Panc1 (cell line): ENCODE measurements around the gene DOCK1. TPM values are rescaled to one million over a fixed set of nuclear protein-coding genes. Genes with fewer than 3 reads are reported as not detected.
"Not testable (repeated sequence)": the region's sequence is repeated elsewhere in the genome, so short reads cannot be mapped to it uniquely, and the experiment has no call there.

ENCODE experiments used
- ATAC-seq: fragments of 200-7000 bp; cut with Tn5 transposase; 2 replicates; pipeline ENCODE4 v1.9.1; 2020; ENCODE audit warnings: mild to moderate bottlenecking, moderate library complexity
- BruUV-seq: library from RNA; stranded (reverse); fragments of 400-500 nt; replicated peaks from 2 replicates; lab custom pipeline; 2021; lab: Mats Ljungman, UMichigan
- CTCF ChIA-PET: fragments of 300-600 bp; sonication (Branson Sonifier 250); formaldehyde crosslinking; loops from one replicate; lab custom pipeline; 2022; ENCODE audit warnings: antibody characterized with exemption; lab: Charles Lee
- POLR2A ChIA-PET: fragments of 300-600 bp; sonication (Branson Sonifier 250); formaldehyde crosslinking; loops from one replicate; lab custom pipeline; 2022; ENCODE audit warnings: antibody characterized with exemption; lab: Charles Lee
- DNase-seq: peaks from one replicate; pipeline ENCODE4 v3.0.0-alpha.2; 2010; ENCODE audit warnings: low read depth, low spot score
- H3K27ac ChIP-seq: 2 replicates; pipeline ENCODE4 v1.5.1; 2011; ENCODE audit warnings: mild to moderate bottlenecking, low read length, inconsistent platforms
- H3K27me3 ChIP-seq: fragments of 200-500 bp; sonication (Bioruptor generic); 2 replicates; pipeline ENCODE4 v1.6.0; 2014; ENCODE audit warnings: low read length, inconsistent platforms; ENCODE audit not compliant: control insufficient read depth, insufficient read depth
- H3K36me3 ChIP-seq: fragments of 200-500 bp; sonication (Bioruptor generic); 2 replicates; pipeline ENCODE4 v1.5.1; 2014; ENCODE audit warnings: inconsistent platforms, mild to moderate bottlenecking, low read length, moderate library complexity; ENCODE audit not compliant: control insufficient read depth, insufficient read depth
- H3K4me1 ChIP-seq: 2 replicates; pipeline ENCODE4 v1.5.1; 2011; ENCODE audit warnings: inconsistent platforms, mild to moderate bottlenecking, low read length, moderate library complexity; ENCODE audit not compliant: control insufficient read depth, insufficient read depth
- H3K4me3 ChIP-seq, 2 experiments: 2 replicates each; pipeline ENCODE4 v1.5.1; 2011 to 2012; ENCODE audit warnings: low read depth in 2 of 2, low read length in 2 of 2, mild to moderate bottlenecking in 2 of 2, inconsistent platforms in 1 of 2, moderate library complexity in 1 of 2
- H3K9me3 ChIP-seq: fragments of 200-500 bp; sonication (Bioruptor generic); 2 replicates; pipeline ENCODE4 v1.5.1; 2014; ENCODE audit warnings: low read depth, mild to moderate bottlenecking, inconsistent platforms, low read length, moderate library complexity; ENCODE audit not compliant: control insufficient read depth, insufficient read depth
- POLR2AphosphoS5 ChIP-seq: IDR thresholded peaks from 2 replicates; pipeline ENCODE4 v1.6.1; 2012; ENCODE audit warnings: mild to moderate bottlenecking, low read depth, low read length, moderate library complexity
- SIN3A ChIP-seq: IDR thresholded peaks from 2 replicates; pipeline ENCODE4 v1.6.1; 2012; ENCODE audit warnings: low read depth, mild to moderate bottlenecking, low read length, moderate library complexity, borderline replicate concordance; ENCODE audit not compliant: insufficient read depth
- TCF7L2 ChIP-seq: IDR thresholded peaks from 2 replicates; pipeline ENCODE4 v1.6.1; 2011; ENCODE audit warnings: mild to moderate bottlenecking, low read depth, low read length, inconsistent platforms
- in situ Hi-C: cut with HindIII; loops from 2 replicates; pipeline ENCODE4 v1.10.0; 2016; ENCODE audit warnings: low sequenced_read_pairs, low pct_unique_long_range_greater_than_20kb
- intact Hi-C: fragments of 100-400 bp; cut with micrococcal nuclease; formaldehyde crosslinking; loops from one replicate; pipeline ENCODE4 v1.10.0; 2022; ENCODE audit not compliant: unreplicated experiment
- total RNA-seq: library from RNA; stranded (reverse); gene quantifications from one replicate; pipeline ENCODE4 v1.2.1, GENCODE V29; 2021; ENCODE audit not compliant: unreplicated experiment
- TF ChIP-seq, protein P1 (sequence below), 2 experiments: IDR thresholded peaks; 2 replicates each; pipeline ENCODE4 v1.6.1; 2011 to 2012; ENCODE audit warnings: low read depth in 2 of 2, control low read depth in 1 of 2, low read length in 1 of 2, mild to moderate bottlenecking in 1 of 2, moderate library complexity in 1 of 2; ENCODE audit not compliant: insufficient read depth in 1 of 2
- TF ChIP-seq, protein P2 (sequence below): fragments of 450-650 bp; IDR thresholded peaks from 2 replicates; pipeline ENCODE4 v1.5.1; 2017; ENCODE audit warnings: mild to moderate bottlenecking

DOCK1 gene
- total RNA-seq, 1 experiment from 2014 or later = 67.6 TPM

DNA sequence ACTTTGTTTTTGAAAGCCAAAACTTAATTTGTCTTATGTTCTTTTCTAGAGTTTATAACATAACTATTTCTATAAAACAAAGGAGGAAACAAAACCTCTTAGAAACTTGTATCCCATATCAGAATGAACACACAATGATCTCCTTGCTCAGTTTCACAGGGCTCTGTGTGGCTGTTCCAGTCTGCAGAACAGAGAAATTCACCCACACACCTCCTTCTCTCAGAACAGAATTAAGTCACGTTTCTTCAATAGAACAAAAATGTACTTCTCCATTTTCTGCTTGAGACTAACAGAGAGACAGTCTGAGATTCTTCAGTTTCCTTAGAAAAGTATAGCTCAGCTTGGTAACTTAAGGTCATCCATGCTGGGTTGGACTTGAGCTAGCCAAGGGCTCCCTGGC is 15.8 kb upstream of the DOCK1 start:
- Histone ChIP-seq H3K27ac (no peak overlapping the region), H3K27me3 (no peaks in the 10 kb centered on the region), H3K36me3 (no peaks in the 10 kb centered on the region), H3K4me3 (no peak overlapping the region), H3K4me1 (no peaks in the 10 kb centered on the region), H3K9me3 (no peaks in the 10 kb centered on the region)
- in situ Hi-C loops (no loop called here), intact Hi-C loops (no loop called here)
- no peak for DNase-seq
- no TSS peak for BruUV-seq
- POLR2A ChIA-PET = no interaction called here
- TF ChIP-seq POLR2AphosphoS5 = no peak
- CTCF ChIA-PET = no interaction called here
- no peak for ATAC-seq

DNA sequence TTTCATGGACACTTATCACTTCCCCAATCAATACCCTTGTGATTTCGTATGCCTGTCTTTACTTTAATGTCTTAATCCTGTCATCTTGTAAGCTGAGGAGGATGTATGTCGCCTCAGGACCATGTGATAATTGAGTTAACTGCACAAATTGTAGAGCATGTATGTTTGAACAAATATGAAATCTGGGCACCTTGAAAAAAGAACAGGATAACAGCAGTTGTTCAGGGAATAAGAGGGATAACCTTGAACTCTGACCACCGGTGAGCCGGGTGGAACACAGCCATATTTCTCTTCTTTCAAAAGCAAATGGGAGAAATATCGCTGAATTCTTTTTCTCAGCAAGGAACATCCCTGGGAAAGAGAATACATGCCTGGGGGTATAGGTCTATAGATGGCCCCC is 14.4 kb upstream of the DOCK1 start:
- H3K27me3 ChIP-seq, H3K4me1 ChIP-seq, BruUV-seq, H3K4me3 ChIP-seq, ATAC-seq, H3K36me3 ChIP-seq, POLR2A ChIA-PET, CTCF ChIA-PET, H3K27ac ChIP-seq, in situ Hi-C loops, intact Hi-C loops, DNase-seq, H3K9me3 ChIP-seq: not testable (repeated sequence)

DNA sequence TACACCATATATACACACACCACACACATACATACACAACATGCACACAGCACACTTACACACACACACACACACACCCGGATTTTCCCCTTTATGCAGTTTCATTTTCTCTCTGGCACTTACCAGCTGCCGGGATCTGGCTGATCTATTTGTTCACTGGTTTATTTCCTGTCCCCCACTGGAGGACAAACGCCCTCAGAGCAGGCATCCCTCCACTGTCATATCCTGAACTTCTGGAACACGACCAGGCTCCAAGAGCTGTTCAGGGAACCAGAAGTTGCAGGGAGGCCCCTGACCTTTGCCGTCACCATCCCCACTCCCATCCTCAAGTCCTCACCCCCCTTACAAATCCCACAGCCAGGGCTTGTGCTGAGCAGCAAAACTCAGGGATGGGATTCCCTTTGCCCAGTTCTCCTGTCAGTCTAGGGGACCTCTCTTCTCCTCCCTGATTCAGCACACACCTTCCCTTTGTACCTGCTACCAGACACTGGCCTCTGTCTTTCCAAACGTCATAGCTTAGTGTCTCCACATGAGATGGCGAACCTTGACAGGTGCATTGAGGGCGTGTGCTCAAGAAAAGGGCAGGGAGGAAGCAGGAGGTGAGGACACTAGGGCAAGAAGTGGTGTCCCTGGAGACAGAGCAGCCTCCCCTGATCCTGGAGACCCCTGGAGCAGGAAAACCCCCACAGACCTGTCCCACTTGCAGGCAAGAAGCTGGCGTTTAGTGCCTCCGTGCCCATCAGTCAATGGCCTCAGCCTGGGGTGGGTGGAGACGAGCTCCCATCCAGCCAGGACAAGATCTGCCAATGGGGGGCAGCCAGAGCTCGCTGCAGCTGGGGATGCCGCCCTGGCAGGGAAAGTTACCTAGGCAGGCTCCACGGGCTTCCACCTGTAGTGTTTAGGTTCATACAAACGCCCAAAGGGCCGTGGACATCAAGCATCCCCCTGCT is 12.7 kb upstream of the DOCK1 start:
- Histone ChIP-seq H3K27me3 (no peaks in the 10 kb centered on the region), H3K36me3 (no peaks in the 10 kb centered on the region), H3K4me1 (no peaks in the 10 kb centered on the region), H3K27ac (no peak overlapping the region), H3K4me3 (no peak overlapping the region), H3K9me3 (no peaks in the 10 kb centered on the region)
- intact Hi-C loops = no loop called here
- BruUV-seq = no TSS peak
- TF ChIP-seq, protein P1, sequence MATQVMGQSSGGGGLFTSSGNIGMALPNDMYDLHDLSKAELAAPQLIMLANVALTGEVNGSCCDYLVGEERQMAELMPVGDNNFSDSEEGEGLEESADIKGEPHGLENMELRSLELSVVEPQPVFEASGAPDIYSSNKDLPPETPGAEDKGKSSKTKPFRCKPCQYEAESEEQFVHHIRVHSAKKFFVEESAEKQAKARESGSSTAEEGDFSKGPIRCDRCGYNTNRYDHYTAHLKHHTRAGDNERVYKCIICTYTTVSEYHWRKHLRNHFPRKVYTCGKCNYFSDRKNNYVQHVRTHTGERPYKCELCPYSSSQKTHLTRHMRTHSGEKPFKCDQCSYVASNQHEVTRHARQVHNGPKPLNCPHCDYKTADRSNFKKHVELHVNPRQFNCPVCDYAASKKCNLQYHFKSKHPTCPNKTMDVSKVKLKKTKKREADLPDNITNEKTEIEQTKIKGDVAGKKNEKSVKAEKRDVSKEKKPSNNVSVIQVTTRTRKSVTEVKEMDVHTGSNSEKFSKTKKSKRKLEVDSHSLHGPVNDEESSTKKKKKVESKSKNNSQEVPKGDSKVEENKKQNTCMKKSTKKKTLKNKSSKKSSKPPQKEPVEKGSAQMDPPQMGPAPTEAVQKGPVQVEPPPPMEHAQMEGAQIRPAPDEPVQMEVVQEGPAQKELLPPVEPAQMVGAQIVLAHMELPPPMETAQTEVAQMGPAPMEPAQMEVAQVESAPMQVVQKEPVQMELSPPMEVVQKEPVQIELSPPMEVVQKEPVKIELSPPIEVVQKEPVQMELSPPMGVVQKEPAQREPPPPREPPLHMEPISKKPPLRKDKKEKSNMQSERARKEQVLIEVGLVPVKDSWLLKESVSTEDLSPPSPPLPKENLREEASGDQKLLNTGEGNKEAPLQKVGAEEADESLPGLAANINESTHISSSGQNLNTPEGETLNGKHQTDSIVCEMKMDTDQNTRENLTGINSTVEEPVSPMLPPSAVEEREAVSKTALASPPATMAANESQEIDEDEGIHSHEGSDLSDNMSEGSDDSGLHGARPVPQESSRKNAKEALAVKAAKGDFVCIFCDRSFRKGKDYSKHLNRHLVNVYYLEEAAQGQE (IDR thresholded peaks at IDR 0.05; ENCODE audit: insufficient read depth in 1 of 2, low read depth in 2 of 2, low read length in 1 of 2) = no peak
- TF ChIP-seq POLR2AphosphoS5 (no peak), TCF7L2 (no peak), SIN3A (no peak)
- TF ChIP-seq, protein P2, sequence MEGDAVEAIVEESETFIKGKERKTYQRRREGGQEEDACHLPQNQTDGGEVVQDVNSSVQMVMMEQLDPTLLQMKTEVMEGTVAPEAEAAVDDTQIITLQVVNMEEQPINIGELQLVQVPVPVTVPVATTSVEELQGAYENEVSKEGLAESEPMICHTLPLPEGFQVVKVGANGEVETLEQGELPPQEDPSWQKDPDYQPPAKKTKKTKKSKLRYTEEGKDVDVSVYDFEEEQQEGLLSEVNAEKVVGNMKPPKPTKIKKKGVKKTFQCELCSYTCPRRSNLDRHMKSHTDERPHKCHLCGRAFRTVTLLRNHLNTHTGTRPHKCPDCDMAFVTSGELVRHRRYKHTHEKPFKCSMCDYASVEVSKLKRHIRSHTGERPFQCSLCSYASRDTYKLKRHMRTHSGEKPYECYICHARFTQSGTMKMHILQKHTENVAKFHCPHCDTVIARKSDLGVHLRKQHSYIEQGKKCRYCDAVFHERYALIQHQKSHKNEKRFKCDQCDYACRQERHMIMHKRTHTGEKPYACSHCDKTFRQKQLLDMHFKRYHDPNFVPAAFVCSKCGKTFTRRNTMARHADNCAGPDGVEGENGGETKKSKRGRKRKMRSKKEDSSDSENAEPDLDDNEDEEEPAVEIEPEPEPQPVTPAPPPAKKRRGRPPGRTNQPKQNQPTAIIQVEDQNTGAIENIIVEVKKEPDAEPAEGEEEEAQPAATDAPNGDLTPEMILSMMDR = no peak
- POLR2A ChIA-PET = no interaction called here
- ATAC-seq = no peak
- DNase-seq = no peak
- in situ Hi-C loops = no loop called here
- CTCF ChIA-PET = no interaction called here
